Lung (tissue), 12 donors: ENCODE results near the gene NDUFAF8. TPM values are rescaled to one million over a fixed set of nuclear protein-coding genes. Genes with fewer than 3 reads are reported as not detected.

Experiments used
- ATAC-seq: fragments of 200-7000 bp; cut with Tn5 transposase; one replicate; pipeline ENCODE4 v1.9.1; 2020; ENCODE audit warnings: moderate number of reproducible peaks; ENCODE audit not compliant: insufficient read depth, low FRiP score
- DNase-seq, 3 donors: peaks; one replicate each; pipeline ENCODE4 v3.0.0-alpha.2; 2013 to 2017
- H3K27ac ChIP-seq, 2 donors: one replicate each; pipeline ENCODE4 v1.5.1; 2013; ENCODE audit warnings: mild to moderate bottlenecking in 2 of 2, moderate library complexity in 2 of 2, control low read depth in 1 of 2, inconsistent platforms in 1 of 2, low read depth in 1 of 2, low read length in 1 of 2
- H3K27me3 ChIP-seq, 3 donors: one replicate each; pipeline ENCODE4 v1.5.1; 2013; ENCODE audit warnings: low read length in 2 of 3; ENCODE audit not compliant: control insufficient read depth in 3 of 3, insufficient read depth in 3 of 3
- H3K36me3 ChIP-seq, 4 donors: one replicate each; pipeline ENCODE4 v1.5.1; 2013; ENCODE audit warnings: low read length in 4 of 4, mild to moderate bottlenecking in 1 of 4, moderate library complexity in 1 of 4; ENCODE audit not compliant: control insufficient read depth in 4 of 4, insufficient read depth in 4 of 4
- H3K4me1 ChIP-seq, 5 donors: one replicate each; pipeline ENCODE4 v1.5.1; 2013; ENCODE audit warnings: low read length in 5 of 5, mild to moderate bottlenecking in 2 of 5, moderate library complexity in 1 of 5; ENCODE audit not compliant: control insufficient read depth in 5 of 5, insufficient read depth in 5 of 5
- H3K4me3 ChIP-seq: one replicate; pipeline ENCODE4 v1.5.1; 2013; ENCODE audit warnings: mild to moderate bottlenecking, control low read depth, moderate library complexity
- H3K9ac ChIP-seq, 2 donors: one replicate each; pipeline ENCODE4 v1.5.1; 2013; ENCODE audit warnings: low read length in 2 of 2, control low read depth in 1 of 2; ENCODE audit not compliant: insufficient read depth in 1 of 2
- H3K9me3 ChIP-seq, 4 donors: one replicate each; pipeline ENCODE4 v1.5.1; 2013; ENCODE audit warnings: low read length in 3 of 4, mild to moderate bottlenecking in 1 of 4, moderate library complexity in 1 of 4; ENCODE audit not compliant: control insufficient read depth in 4 of 4, insufficient read depth in 3 of 4
- CTCF ChIP-seq: IDR thresholded peaks from 2 replicates; pipeline ENCODE4 v1.5.1; 2012; ENCODE audit warnings: mild to moderate bottlenecking; ENCODE audit errors: control extremely low read depth, extremely low read depth
- WGBS, 2 donors: extraction: QIAGEN DNeasy Blood & Tissue Kit; methylation state at CpG; one replicate each; pipeline ENCODE4 v1.1.7; 2013; 5-methylcytosine and 5-hydroxymethylcytosine counted together
- polyA plus RNA-seq, 2 donors: library from polyadenylated mRNA; stranded (reverse); fragments of 200-250 nt; gene quantifications; one replicate each; pipeline ENCODE4 v1.2.1, GENCODE V29; 2013
- total RNA-seq, 2 donors: library from RNA; depleted of rRNA in 1 of 2; stranded (reverse); fragments of >200 nt in 1 of 2; gene quantifications; one replicate each; pipeline ENCODE4 v1.2.1, GENCODE V29; 2014 to 2021
- donor health status: control.
- donor health status: control.
- donor health status: Bipolar disorder and iron deficiency.
- donor health status: healthy.
- donor health status: DM: yes; HTN: yes; CAD: no.

NDUFAF8 gene
- total and polyA plus RNA-seq, 4 donors, result 12.7 to 51.1 (median 29.9) TPM

- DNase-seq (no peak), ATAC-seq (no peak)
- Histone ChIP-seq H3K27me3 (no peaks in the 10 kb centered on the region), H3K4me3 (no peak overlapping the region), H3K9me3 (no peaks in the 10 kb centered on the region), H3K9ac (no peak overlapping the region), H3K36me3 (peaks cover 0 to 10% (median 1%) of the 10 kb centered on the region in 4 donors), H3K4me1 (no peaks in the 10 kb centered on the region), H3K27ac (no peak overlapping the region)
- WGBS, 2 donors, result 57 to 74% methylated on average over 10 of the region's 10 CpGs
- TF ChIP-seq CTCF, result no peak
Measured at GRCh38 chr17:81210466-81210865, 28.7 kb upstream of the NDUFAF8 start.

- Histone ChIP-seq H3K27me3 (no peaks in the 10 kb centered on the region), H3K4me3 (no peak overlapping the region), H3K27ac (no peak overlapping the region), H3K9me3 (no peaks in the 10 kb centered on the region), H3K9ac (no peak overlapping the region), H3K36me3 (peaks cover 0 to 10% (median 1%) of the 10 kb centered on the region in 4 donors), H3K4me1 (no peaks in the 10 kb centered on the region)
- ATAC-seq (no peak), DNase-seq (no peak)
- no peak for TF ChIP-seq CTCF
- 56 to 65% methylated on average over 14 of the region's 14 CpGs for WGBS, 2 donors
Measured at GRCh38 chr17:81210868-81211267, 28.2 kb upstream of the NDUFAF8 start.

GRCh38 chr17:81212365-81212764, 26.8 kb upstream of the NDUFAF8 start:
- DNase-seq (no peak), ATAC-seq (no peak)
- no peak overlapping the region for H3K27ac ChIP-seq
- no peaks in the 10 kb centered on the region for H3K27me3 ChIP-seq
- H3K9me3 ChIP-seq, result no peaks in the 10 kb centered on the region
- no peaks in the 10 kb centered on the region for H3K4me1 ChIP-seq
- TF ChIP-seq CTCF, result no peak
- 96 to 98% methylated on average over 9 of the region's 9 CpGs for WGBS, 2 donors
- H3K9ac ChIP-seq, result no peak overlapping the region
- H3K4me3 ChIP-seq, result no peak overlapping the region
- H3K36me3 ChIP-seq, result peaks cover 0 to 6% (median 3%) of the 10 kb centered on the region in 4 donors

- H3K9ac ChIP-seq, result no peak overlapping the region
- H3K4me3 ChIP-seq, result no peak overlapping the region
- DNase-seq (no peak), ATAC-seq (no peak)
- no peak overlapping the region for H3K27ac ChIP-seq
- WGBS, 2 donors, result 97 to 98% methylated on average over 8 of the region's 8 CpGs
- no peaks in the 10 kb centered on the region for H3K4me1 ChIP-seq
- H3K36me3 ChIP-seq, result peaks cover 0 to 3% (median 0%) of the 10 kb centered on the region in 4 donors
- no peak for TF ChIP-seq CTCF
- H3K27me3 ChIP-seq, result no peaks in the 10 kb centered on the region
- H3K9me3 ChIP-seq, result no peaks in the 10 kb centered on the region
Measured at GRCh38 chr17:81213978-81214377, 25.1 kb upstream of the NDUFAF8 start.
